ENCODE data around the gene LRRC8B.

LRRC8B gene

GRCh38 chr1:89633800-89634625 lies 109.4 kb downstream of the LRRC8B start:
- Mint-ChIP-seq H3K27ac (peak overlapping the region; percentile 93), H3K9me3 (no peaks in the 10 kb centered on the region), H3K4me1 (peaks cover 64% of the 10 kb centered on the region), H3K4me3 (peak overlapping the region; percentile 90), H3K36me3 (peaks cover 56% of the 10 kb centered on the region)
- DNase-seq (ENCODE audit: low spot score in 2 of 2): no peak
- no peak for ATAC-seq

GRCh38 chr1:89635825-89636815 lies 111.5 kb downstream of the LRRC8B start:
- H3K4me1 Mint-ChIP-seq: peaks cover 55% of the 10 kb centered on the region
- no peaks in the 10 kb centered on the region for H3K9me3 Mint-ChIP-seq
- H3K27ac Mint-ChIP-seq: peak overlapping the region; percentile 53
- peak; percentile 63 for ATAC-seq
- H3K36me3 Mint-ChIP-seq: peaks cover 75% of the 10 kb centered on the region
- peak overlapping the region; percentile 90 for H3K4me3 Mint-ChIP-seq
- DNase-seq (ENCODE audit: low spot score in 2 of 2): no peak

- Mint-ChIP-seq H3K4me1 (peaks cover 51% of the 10 kb centered on the region), H3K36me3 (peaks cover 80% of the 10 kb centered on the region), H3K27ac (peak overlapping the region; percentile 53), H3K4me3 (peak overlapping the region; percentile 90), H3K9me3 (no peaks in the 10 kb centered on the region)
- no peak for ATAC-seq
- no peak for DNase-seq (ENCODE audit: low spot score in 2 of 2)
Observed at GRCh38 chr1:89637496-89637895, 112.9 kb downstream of the LRRC8B start.

GRCh38 chr1:89640440-89640839 lies 115.8 kb downstream of the LRRC8B start:
- no peak overlapping the region for H3K27ac Mint-ChIP-seq
- no peak for ATAC-seq
- no peak overlapping the region for H3K4me3 Mint-ChIP-seq

GRCh38 chr1:89641781-89642180 lies 117.2 kb downstream of the LRRC8B start:
- DNase-seq (ENCODE audit: low spot score in 2 of 2) (no peak), ATAC-seq (no peak)
- H3K36me3 Mint-ChIP-seq: peaks cover 85% of the 10 kb centered on the region
- peak overlapping the region; percentile 32 for H3K27ac Mint-ChIP-seq
- peaks cover 50% of the 10 kb centered on the region for H3K4me1 Mint-ChIP-seq
- no peak overlapping the region for H3K4me3 Mint-ChIP-seq
- peaks cover 12% of the 10 kb centered on the region for H3K9me3 Mint-ChIP-seq

More at GRCh38 chr1:89640440-89640839, 115.8 kb downstream of the LRRC8B start:
- Mint-ChIP-seq H3K36me3 (peaks cover 91% of the 10 kb centered on the region), H3K9me3 (peaks cover 6% of the 10 kb centered on the region), H3K4me1 (peaks cover 61% of the 10 kb centered on the region)
- no peak for DNase-seq (ENCODE audit: low spot score in 2 of 2)

GRCh38 chr1:89643577-89643976 lies 118.9 kb downstream of the LRRC8B start:
- DNase-seq (ENCODE audit: low spot score in 2 of 2) (no peak), ATAC-seq (no peak)
- Mint-ChIP-seq H3K36me3 (peaks cover 82% of the 10 kb centered on the region), H3K9me3 (peaks cover 12% of the 10 kb centered on the region), H3K4me1 (peaks cover 37% of the 10 kb centered on the region), H3K4me3 (no peak overlapping the region), H3K27ac (no peak overlapping the region)

GRCh38 chr1:89644119-89644814 lies 119.6 kb downstream of the LRRC8B start:
- DNase-seq (ENCODE audit: low spot score in 2 of 2) (no peak), ATAC-seq (no peak)
- no peak overlapping the region for H3K27ac Mint-ChIP-seq
- peaks cover 12% of the 10 kb centered on the region for H3K9me3 Mint-ChIP-seq
- H3K4me1 Mint-ChIP-seq: peaks cover 38% of the 10 kb centered on the region
- H3K4me3 Mint-ChIP-seq: no peak overlapping the region
- peaks cover 80% of the 10 kb centered on the region for H3K36me3 Mint-ChIP-seq

- Mint-ChIP-seq H3K4me1 (peaks cover 43% of the 10 kb centered on the region), H3K4me3 (no peak overlapping the region), H3K27ac (no peak overlapping the region), H3K36me3 (peaks cover 72% of the 10 kb centered on the region), H3K9me3 (peaks cover 12% of the 10 kb centered on the region)
- DNase-seq (ENCODE audit: low spot score in 2 of 2): no peak
- ATAC-seq: no peak
Observed at GRCh38 chr1:89646259-89646658, 121.6 kb downstream of the LRRC8B start.
